ENCODE results near the gene CD24.

CD24 gene

GRCh38 chr6:106963544-106963943 is 11.0 kb downstream of the CD24 start:
- no peaks in the 10 kb centered on the region for H3K36me3 ChIP-seq (ENCODE audit: insufficient read depth)
- no peaks in the 10 kb centered on the region for H4K20me1 ChIP-seq (ENCODE audit: insufficient read depth)
- H3K27me3 ChIP-seq (ENCODE audit: insufficient read depth, low read depth): no peaks in the 10 kb centered on the region
- no peak overlapping the region for H3K4me2 ChIP-seq
- H2AFZ ChIP-seq (ENCODE audit: low read depth): no peak overlapping the region
- TF ChIP-seq CTCF (conservative IDR thresholded peaks at IDR 0.05; ENCODE audit: low read depth, low read length): no peak
- no peak overlapping the region for H3K27ac ChIP-seq
- H3K9ac ChIP-seq: no peak overlapping the region
- H3K79me2 ChIP-seq (ENCODE audit: insufficient read depth, low read depth): no peaks in the 10 kb centered on the region
- no peaks in the 10 kb centered on the region for H3K4me1 ChIP-seq (ENCODE audit: low read depth, poor library complexity, severe bottlenecking)
- H3K4me3 ChIP-seq (IDR thresholded peaks at IDR 0.05; ENCODE audit: insufficient read depth, low read depth, low read length): no peak overlapping the region

GRCh38 chr6:106961801-106962200 is 12.7 kb downstream of the CD24 start:
- no peak overlapping the region for H3K4me2 ChIP-seq
- H3K4me1 ChIP-seq (ENCODE audit: low read depth, poor library complexity, severe bottlenecking): no peaks in the 10 kb centered on the region
- no peaks in the 10 kb centered on the region for H3K36me3 ChIP-seq (ENCODE audit: insufficient read depth)

GRCh38 chr6:106961136-106961535 is 13.4 kb downstream of the CD24 start:
- H3K36me3 ChIP-seq (ENCODE audit: insufficient read depth): no peaks in the 10 kb centered on the region
- no peaks in the 10 kb centered on the region for H3K27me3 ChIP-seq (ENCODE audit: insufficient read depth, low read depth)
- TF ChIP-seq CTCF (conservative IDR thresholded peaks at IDR 0.05; ENCODE audit: low read depth, low read length): no peak
- no peak overlapping the region for H3K4me3 ChIP-seq (IDR thresholded peaks at IDR 0.05; ENCODE audit: insufficient read depth, low read depth, low read length)
- H2AFZ ChIP-seq (ENCODE audit: low read depth): no peak overlapping the region
- no peak overlapping the region for H3K27ac ChIP-seq
- no peak overlapping the region for H3K4me2 ChIP-seq
- no peak overlapping the region for H3K9ac ChIP-seq
- no peaks in the 10 kb centered on the region for H4K20me1 ChIP-seq (ENCODE audit: insufficient read depth)
- H3K4me1 ChIP-seq (ENCODE audit: low read depth, poor library complexity, severe bottlenecking): no peaks in the 10 kb centered on the region
- no peaks in the 10 kb centered on the region for H3K79me2 ChIP-seq (ENCODE audit: insufficient read depth, low read depth)

More at GRCh38 chr6:106961801-106962200, 12.7 kb downstream of the CD24 start:
- no peaks in the 10 kb centered on the region for H3K79me2 ChIP-seq (ENCODE audit: insufficient read depth, low read depth)
- H3K4me3 ChIP-seq (IDR thresholded peaks at IDR 0.05; ENCODE audit: insufficient read depth, low read depth, low read length): no peak overlapping the region
- no peak overlapping the region for H3K9ac ChIP-seq
- no peak for TF ChIP-seq CTCF (conservative IDR thresholded peaks at IDR 0.05; ENCODE audit: low read depth, low read length)
- H4K20me1 ChIP-seq (ENCODE audit: insufficient read depth): no peaks in the 10 kb centered on the region
- H3K27me3 ChIP-seq (ENCODE audit: insufficient read depth, low read depth): no peaks in the 10 kb centered on the region
- H2AFZ ChIP-seq (ENCODE audit: low read depth): no peak overlapping the region
- no peak overlapping the region for H3K27ac ChIP-seq

- H2AFZ ChIP-seq (ENCODE audit: low read depth): no peak overlapping the region
- no peaks in the 10 kb centered on the region for H3K27me3 ChIP-seq (ENCODE audit: insufficient read depth, low read depth)
- no peaks in the 10 kb centered on the region for H3K79me2 ChIP-seq (ENCODE audit: insufficient read depth, low read depth)
- H3K4me3 ChIP-seq (IDR thresholded peaks at IDR 0.05; ENCODE audit: insufficient read depth, low read depth, low read length): no peak overlapping the region
- TF ChIP-seq CTCF (conservative IDR thresholded peaks at IDR 0.05; ENCODE audit: low read depth, low read length): no peak
- H3K9ac ChIP-seq: no peak overlapping the region
- H3K27ac ChIP-seq: no peak overlapping the region
- H3K4me2 ChIP-seq: no peak overlapping the region
- H3K36me3 ChIP-seq (ENCODE audit: insufficient read depth): no peaks in the 10 kb centered on the region
- no peaks in the 10 kb centered on the region for H4K20me1 ChIP-seq (ENCODE audit: insufficient read depth)
- H3K4me1 ChIP-seq (ENCODE audit: low read depth, poor library complexity, severe bottlenecking): no peaks in the 10 kb centered on the region
Observed at GRCh38 chr6:106959985-106960384, 14.5 kb downstream of the CD24 start.
